ENCODE results near the gene LSM7. TPM values are rescaled to one million over a fixed set of nuclear protein-coding genes. Genes with fewer than 3 reads are reported as not detected.

The LSM7 gene
- total RNA-seq, 1 donor from 2014 or later: 97.4 TPM

GRCh38 chr19:2356036-2356646 is 27.8 kb upstream of the LSM7 start:
- Histone ChIP-seq H3K36me3 (ENCODE audit: control insufficient read depth, insufficient read depth, low read length) (peaks cover 2% of the 10 kb centered on the region), H3K27me3 (ENCODE audit: control insufficient read depth, insufficient read depth, low read length) (peaks cover 7% of the 10 kb centered on the region), H3K4me3 (ENCODE audit: low read depth, low read length) (no peak overlapping the region)
- FAIRE-seq (no peak), DNase-seq (ENCODE audit: low read depth) (no peak)
- no peak for TF ChIP-seq CTCF (IDR thresholded peaks at IDR 0.05; ENCODE audit: insufficient read depth, low read length, severe bottlenecking)

- DNase-seq (ENCODE audit: low read depth): no peak
- peaks cover 3% of the 10 kb centered on the region for H3K36me3 ChIP-seq (ENCODE audit: control insufficient read depth, insufficient read depth, low read length)
- TF ChIP-seq CTCF (IDR thresholded peaks at IDR 0.05; ENCODE audit: insufficient read depth, low read length, severe bottlenecking): no peak
- H3K27me3 ChIP-seq (ENCODE audit: control insufficient read depth, insufficient read depth, low read length): peaks cover 6% of the 10 kb centered on the region
- FAIRE-seq: no peak
- H3K4me3 ChIP-seq (ENCODE audit: low read depth, low read length): no peak overlapping the region
Measured at GRCh38 chr19:2355168-2356035, 27.0 kb upstream of the LSM7 start.

GRCh38 chr19:2354670-2355069 is 26.3 kb upstream of the LSM7 start:
- H3K27me3 ChIP-seq (ENCODE audit: control insufficient read depth, insufficient read depth, low read length): peaks cover 3% of the 10 kb centered on the region
- FAIRE-seq (no peak), DNase-seq (ENCODE audit: low read depth) (no peak)
- H3K4me3 ChIP-seq (ENCODE audit: low read depth, low read length): no peak overlapping the region
- no peak for TF ChIP-seq CTCF (IDR thresholded peaks at IDR 0.05; ENCODE audit: insufficient read depth, low read length, severe bottlenecking)
- peaks cover 3% of the 10 kb centered on the region for H3K36me3 ChIP-seq (ENCODE audit: control insufficient read depth, insufficient read depth, low read length)

DNA sequence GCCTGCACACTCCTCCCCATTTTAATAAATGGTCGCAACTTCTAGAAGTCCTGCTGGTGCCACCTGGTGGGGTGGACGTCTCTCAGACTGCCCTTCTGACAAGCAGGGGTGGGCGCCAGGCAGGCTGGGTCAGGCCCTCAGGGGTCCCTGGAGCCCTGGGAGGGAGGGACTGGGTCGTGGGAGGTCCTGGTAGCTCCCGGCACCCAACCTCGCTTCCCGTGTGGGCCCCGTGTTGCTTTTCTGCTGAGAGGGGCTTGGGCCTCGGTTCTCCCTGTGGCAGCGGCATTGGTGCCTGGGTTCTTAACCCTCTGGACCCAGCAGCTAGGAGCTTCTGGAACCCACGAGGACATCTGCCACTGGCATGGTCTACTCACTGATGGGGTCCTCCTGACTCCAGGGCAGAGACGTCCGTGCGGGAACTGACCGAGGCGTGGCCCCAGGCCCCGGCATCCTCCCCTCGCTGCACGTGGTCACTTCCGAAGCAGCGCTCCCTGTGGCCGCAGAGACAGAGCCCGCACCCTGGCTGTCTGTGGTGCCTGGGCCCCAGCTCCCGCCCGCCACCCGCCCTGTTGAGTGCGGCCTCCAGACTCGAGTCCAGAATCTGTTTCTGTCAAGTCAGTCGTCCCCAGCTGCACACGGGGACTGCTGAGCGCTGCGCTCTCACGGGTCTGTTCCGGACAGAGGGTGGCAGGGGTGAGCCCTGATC is 25.7 kb upstream of the LSM7 start:
- Histone ChIP-seq H3K4me3 (ENCODE audit: low read depth, low read length) (no peak overlapping the region), H3K27me3 (ENCODE audit: control insufficient read depth, insufficient read depth, low read length) (peaks cover under 1% of the 10 kb centered on the region), H3K36me3 (ENCODE audit: control insufficient read depth, insufficient read depth, low read length) (peaks cover 3% of the 10 kb centered on the region)
- no peak for FAIRE-seq
- no peak for TF ChIP-seq CTCF (IDR thresholded peaks at IDR 0.05; ENCODE audit: insufficient read depth, low read length, severe bottlenecking)
- DNase-seq (ENCODE audit: low read depth): no peak

GRCh38 chr19:2353159-2353886 is 24.9 kb upstream of the LSM7 start:
- H3K36me3 ChIP-seq (ENCODE audit: control insufficient read depth, insufficient read depth, low read length): peaks cover 3% of the 10 kb centered on the region
- H3K4me3 ChIP-seq (ENCODE audit: low read depth, low read length): no peak overlapping the region
- no peaks in the 10 kb centered on the region for H3K27me3 ChIP-seq (ENCODE audit: control insufficient read depth, insufficient read depth, low read length)
- TF ChIP-seq CTCF (IDR thresholded peaks at IDR 0.05; ENCODE audit: insufficient read depth, low read length, severe bottlenecking): no peak
- DNase-seq (ENCODE audit: low read depth) (no peak), FAIRE-seq (no peak)
